ENCODE measurements around the gene NQO2.

Gene NQO2

GRCh38 chr6:2976060-2976459 lies 23.6 kb upstream of the NQO2 start:
- DNase-seq (ENCODE audit: low read depth) = no peak
- TF ChIP-seq POLR2A (IDR thresholded peaks at IDR 0.05; ENCODE audit: extremely low read depth, insufficient read length) (no peak), MYC (IDR thresholded peaks at IDR 0.05; ENCODE audit: low read depth, low read length) (no peak), CTCF (IDR thresholded peaks at IDR 0.05; ENCODE audit: low read depth, low read length) (no peak), MAX (IDR thresholded peaks at IDR 0.05; ENCODE audit: low read depth, low read length) (no peak)
- H3K4me3 ChIP-seq (ENCODE audit: low read depth, low read length) = no peak overlapping the region

- DNase-seq (ENCODE audit: low read depth) = no peak
- no peak overlapping the region for H3K4me3 ChIP-seq (ENCODE audit: low read depth, low read length)
- no peak for TF ChIP-seq MAX (IDR thresholded peaks at IDR 0.05; ENCODE audit: low read depth, low read length)
- no peak for TF ChIP-seq CTCF (IDR thresholded peaks at IDR 0.05; ENCODE audit: low read depth, low read length)
- no peak for TF ChIP-seq MYC (IDR thresholded peaks at IDR 0.05; ENCODE audit: low read depth, low read length)
- TF ChIP-seq POLR2A (IDR thresholded peaks at IDR 0.05; ENCODE audit: extremely low read depth, insufficient read length) = no peak
Observed at GRCh38 chr6:2976571-2977085, 23.1 kb upstream of the NQO2 start.

GRCh38 chr6:2977290-2977689 lies 22.4 kb upstream of the NQO2 start:
- no peak overlapping the region for H3K4me3 ChIP-seq (ENCODE audit: low read depth, low read length)
- TF ChIP-seq MYC (IDR thresholded peaks at IDR 0.05; ENCODE audit: low read depth, low read length) (no peak), MAX (IDR thresholded peaks at IDR 0.05; ENCODE audit: low read depth, low read length) (no peak), POLR2A (IDR thresholded peaks at IDR 0.05; ENCODE audit: extremely low read depth, insufficient read length) (no peak)
- DNase-seq (ENCODE audit: low read depth) = no peak

- no peak for DNase-seq (ENCODE audit: low read depth)
- TF ChIP-seq MAX (IDR thresholded peaks at IDR 0.05; ENCODE audit: low read depth, low read length) (no peak), MYC (IDR thresholded peaks at IDR 0.05; ENCODE audit: low read depth, low read length) (no peak), CTCF (IDR thresholded peaks at IDR 0.05; ENCODE audit: low read depth, low read length) (no peak), POLR2A (IDR thresholded peaks at IDR 0.05; ENCODE audit: extremely low read depth, insufficient read length) (no peak)
- H3K4me3 ChIP-seq (ENCODE audit: low read depth, low read length) = no peak overlapping the region
Observed at GRCh38 chr6:2977799-2978590, 21.7 kb upstream of the NQO2 start.

- DNase-seq (ENCODE audit: low read depth) = no peak
- TF ChIP-seq POLR2A (IDR thresholded peaks at IDR 0.05; ENCODE audit: extremely low read depth, insufficient read length) (no peak), CTCF (IDR thresholded peaks at IDR 0.05; ENCODE audit: low read depth, low read length) (no peak), MYC (IDR thresholded peaks at IDR 0.05; ENCODE audit: low read depth, low read length) (no peak), MAX (IDR thresholded peaks at IDR 0.05; ENCODE audit: low read depth, low read length) (no peak)
- no peak overlapping the region for H3K4me3 ChIP-seq (ENCODE audit: low read depth, low read length)
Observed at GRCh38 chr6:2978923-2979322, 20.8 kb upstream of the NQO2 start.

- DNase-seq (ENCODE audit: low read depth) = no peak
- H3K4me3 ChIP-seq (ENCODE audit: low read depth, low read length) = no peak overlapping the region
- TF ChIP-seq CTCF (IDR thresholded peaks at IDR 0.05; ENCODE audit: low read depth, low read length) (no peak), MYC (IDR thresholded peaks at IDR 0.05; ENCODE audit: low read depth, low read length) (no peak), POLR2A (IDR thresholded peaks at IDR 0.05; ENCODE audit: extremely low read depth, insufficient read length) (no peak), MAX (IDR thresholded peaks at IDR 0.05; ENCODE audit: low read depth, low read length) (no peak)
Observed at GRCh38 chr6:2979819-2980464, 19.8 kb upstream of the NQO2 start.
